Erythroblast (primary cell): ENCODE results near the gene ADM2.

Experiments used
- GATA1 ChIP-seq: IDR thresholded peaks from 2 replicates; pipeline ENCODE4 v1.6.1; 2011; ENCODE audit warnings: low read depth, mild to moderate bottlenecking, control low read depth, low read length, moderate library complexity
- POLR2A ChIP-seq: IDR thresholded peaks from 2 replicates; pipeline ENCODE4 v1.6.1; 2011; ENCODE audit warnings: mild to moderate bottlenecking, low read length

DNA sequence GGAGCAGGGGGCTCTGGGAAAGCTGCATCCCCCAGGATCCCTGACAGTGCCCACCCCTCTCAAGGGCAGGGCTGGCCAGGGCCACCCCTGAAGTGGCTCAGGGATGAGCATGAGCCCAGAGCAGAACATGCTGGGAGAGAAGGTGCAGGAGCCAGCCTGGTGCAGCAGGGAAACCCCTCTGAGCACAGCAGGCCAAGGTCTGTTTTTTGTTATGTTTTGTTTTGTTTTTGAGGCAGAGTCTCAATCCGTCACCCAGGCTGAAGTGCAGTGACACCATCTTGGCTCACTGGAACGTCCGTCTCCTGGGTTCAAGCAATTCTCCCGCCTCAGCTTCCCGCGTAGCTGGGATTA is 5.7 kb upstream of the ADM2 start:
- TF ChIP-seq POLR2A (no peak), GATA1 (no peak)
